ENCODE results near the gene FUNDC2. TPM values are rescaled to one million over a fixed set of nuclear protein-coding genes. Genes with fewer than 3 reads are reported as not detected.

The FUNDC2 gene, protein sequence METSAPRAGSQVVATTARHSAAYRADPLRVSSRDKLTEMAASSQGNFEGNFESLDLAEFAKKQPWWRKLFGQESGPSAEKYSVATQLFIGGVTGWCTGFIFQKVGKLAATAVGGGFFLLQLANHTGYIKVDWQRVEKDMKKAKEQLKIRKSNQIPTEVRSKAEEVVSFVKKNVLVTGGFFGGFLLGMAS
- total RNA-seq (10 to 100 TPM; 37.2 to 37.4 TPM), total RNA-seq (32.4 to 154 (median 48.1) reads per million in 172 experiments)
- polyA plus RNA-seq (2013, experiment 1 of 2), result 69.9 TPM
- polyA plus RNA-seq (2013, experiment 2 of 2), result 67.0 TPM

DNA sequence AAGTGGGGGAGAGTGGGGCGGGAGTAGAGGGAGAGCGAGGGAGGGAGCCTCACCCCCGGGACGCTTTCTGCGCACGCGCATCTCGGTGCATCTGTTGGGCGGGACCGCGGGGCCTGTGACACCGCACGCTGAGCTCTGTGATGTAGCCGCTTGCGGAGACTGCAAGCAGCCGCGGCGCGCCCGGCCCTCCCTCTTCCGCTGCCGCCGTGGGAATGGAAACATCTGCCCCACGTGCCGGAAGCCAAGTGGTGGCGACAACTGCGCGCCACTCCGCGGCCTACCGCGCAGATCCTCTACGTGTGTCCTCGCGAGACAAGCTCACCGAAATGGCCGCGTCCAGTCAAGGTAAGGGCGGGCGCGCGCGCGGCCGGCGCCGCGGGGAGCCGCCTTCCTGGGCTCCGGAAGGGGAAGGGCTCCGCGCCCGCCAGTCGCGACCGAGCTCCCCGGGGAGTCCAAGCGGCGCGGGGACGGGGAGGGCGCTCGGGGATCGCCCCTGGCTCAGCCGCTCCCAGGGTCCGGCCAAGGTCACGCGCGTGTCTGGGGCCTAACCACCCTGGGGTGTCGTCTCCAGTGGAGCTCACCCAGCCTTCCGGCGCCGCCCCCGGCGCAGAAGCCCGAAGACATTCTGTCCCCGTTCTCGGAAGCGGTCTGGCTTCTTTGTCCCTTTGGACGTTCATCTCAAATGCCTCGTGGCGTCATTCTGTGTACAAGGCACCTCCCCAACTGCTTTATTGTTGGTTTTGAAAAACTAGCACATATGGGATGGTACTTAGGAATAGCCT lies at the start of gene FUNDC2:
FUNDC2 (plus strand) TSS at position 118 of the 782 bp plus-strand sequence; CDS start at position 213, 95 bp downstream.
- no peaks in the 10 kb centered on the region for H3K27me3 ChIP-seq (ENCODE audit: control insufficient read depth in 1 of 2, insufficient read depth in 2 of 2, low read length in 2 of 2)
- ATAC-seq (ENCODE audit: poor library complexity) (peak; percentile 86), DNase-seq (peak; percentile 87 to 98 (median 92))
- no peaks in the 10 kb centered on the region for H3K9me3 ChIP-seq (ENCODE audit: control insufficient read depth in 1 of 2, insufficient read depth in 1 of 2, low read length in 2 of 2)
- Mint-ChIP-seq H3K4me3 (peak within 1 kb of the TSS; percentile 95), H3K36me3 (ENCODE audit: low read depth) (peaks cover 11% of the 10 kb centered on the region), H3K4me1 (ENCODE audit: low read depth) (peaks cover 42% of the 10 kb centered on the region), H3K27ac (peak within 1 kb of the TSS; percentile 98), H3K9me3 (no peaks in the 10 kb centered on the region), H3K27me3 (no peaks in the 10 kb centered on the region)
- TF ChIP-seq, protein P1, sequence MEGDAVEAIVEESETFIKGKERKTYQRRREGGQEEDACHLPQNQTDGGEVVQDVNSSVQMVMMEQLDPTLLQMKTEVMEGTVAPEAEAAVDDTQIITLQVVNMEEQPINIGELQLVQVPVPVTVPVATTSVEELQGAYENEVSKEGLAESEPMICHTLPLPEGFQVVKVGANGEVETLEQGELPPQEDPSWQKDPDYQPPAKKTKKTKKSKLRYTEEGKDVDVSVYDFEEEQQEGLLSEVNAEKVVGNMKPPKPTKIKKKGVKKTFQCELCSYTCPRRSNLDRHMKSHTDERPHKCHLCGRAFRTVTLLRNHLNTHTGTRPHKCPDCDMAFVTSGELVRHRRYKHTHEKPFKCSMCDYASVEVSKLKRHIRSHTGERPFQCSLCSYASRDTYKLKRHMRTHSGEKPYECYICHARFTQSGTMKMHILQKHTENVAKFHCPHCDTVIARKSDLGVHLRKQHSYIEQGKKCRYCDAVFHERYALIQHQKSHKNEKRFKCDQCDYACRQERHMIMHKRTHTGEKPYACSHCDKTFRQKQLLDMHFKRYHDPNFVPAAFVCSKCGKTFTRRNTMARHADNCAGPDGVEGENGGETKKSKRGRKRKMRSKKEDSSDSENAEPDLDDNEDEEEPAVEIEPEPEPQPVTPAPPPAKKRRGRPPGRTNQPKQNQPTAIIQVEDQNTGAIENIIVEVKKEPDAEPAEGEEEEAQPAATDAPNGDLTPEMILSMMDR (IDR thresholded peaks at IDR 0.05), result no peak
- CTCF ChIA-PET, result no interaction called here
- H3K4me3 ChIP-seq (ENCODE audit: low read length), result peak within 1 kb of the TSS; percentile 88
- H3K27ac ChIP-seq (ENCODE audit: low read depth in 1 of 2, low read length in 2 of 2), result peak within 1 kb of the TSS; percentile 88 to 94
- POLR2A ChIA-PET, result interaction anchor here (0.8 to 1.4 kb wide), 13 partner anchors 9 to 237 kb away, joined by 3 to 10 read pairs (median 4); partner anchors contain the start of genes BRCC3, RAB39B and VBP1
- H3K36me3 ChIP-seq (ENCODE audit: insufficient read depth, low read length), result no peaks in the 10 kb centered on the region
- peaks cover 8% of the 10 kb centered on the region for H3K4me1 ChIP-seq (ENCODE audit: insufficient read depth, low read length)
- intact Hi-C loops (cut with DNase I, micrococcal nuclease), result loop anchor here (1.0 to 2.0 kb wide), 3 partner anchors 44 to 46 kb away; partner anchors contain the start of genes BRCC3 (in 2 of the 2), CMC4 (in 2 of the 2) and MTCP1 (in 2 of the 2)

DNA sequence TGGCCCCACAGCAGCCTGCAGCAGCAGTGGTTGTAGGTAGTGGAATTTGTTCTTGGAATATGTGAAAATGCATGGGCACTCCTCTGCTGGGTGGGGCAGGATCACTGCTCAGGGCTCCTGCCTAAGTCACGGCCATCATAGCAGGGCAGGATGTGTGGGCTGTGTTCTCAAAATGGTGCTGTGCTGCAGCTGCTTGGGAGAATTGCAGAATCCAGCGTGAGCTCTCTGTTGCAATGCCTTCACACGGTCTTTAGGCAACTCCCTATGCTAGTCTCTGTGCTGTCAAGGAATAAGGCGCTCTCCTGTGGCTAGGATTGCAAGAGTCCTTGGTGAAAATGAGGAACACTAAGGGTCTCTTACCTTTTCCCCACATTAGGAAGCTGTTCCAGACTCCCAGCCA lies 47.0 kb upstream of the FUNDC2 start:
- POLR2A ChIA-PET, result interaction anchor here (0.8 kb wide), 1 partner anchor 47 kb away, joined by 4 read pairs; the partner anchor contains the start of gene FUNDC2
- Mint-ChIP-seq H3K9me3 (no peaks in the 10 kb centered on the region), H3K27me3 (no peaks in the 10 kb centered on the region), H3K4me3 (no peak overlapping the region), H3K4me1 (ENCODE audit: low read depth) (peaks cover 8% of the 10 kb centered on the region), H3K36me3 (ENCODE audit: low read depth) (no peaks in the 10 kb centered on the region), H3K27ac (no peak overlapping the region)
- DNase-seq (no peak), ATAC-seq (ENCODE audit: poor library complexity) (no peak)
- Histone ChIP-seq H3K4me1 (ENCODE audit: insufficient read depth, low read length) (peaks cover 7% of the 10 kb centered on the region), H3K36me3 (ENCODE audit: insufficient read depth, low read length) (no peaks in the 10 kb centered on the region), H3K27ac (ENCODE audit: low read depth in 1 of 2, low read length in 2 of 2) (no peak overlapping the region), H3K27me3 (ENCODE audit: control insufficient read depth in 1 of 2, insufficient read depth in 2 of 2, low read length in 2 of 2) (no peaks in the 10 kb centered on the region), H3K4me3 (ENCODE audit: low read length) (no peak overlapping the region), H3K9me3 (ENCODE audit: control insufficient read depth in 1 of 2, insufficient read depth in 1 of 2, low read length in 2 of 2) (no peaks in the 10 kb centered on the region)
- intact Hi-C loops (cut with DNase I, micrococcal nuclease), result loop anchor here (2.0 to 10.0 kb wide), 5 partner anchors 47 to 841 kb away; partner anchors contain the start of genes VBP1 (in 2 of the 2) and FUNDC2 (in 1 of the 2)
- CTCF ChIA-PET, result interaction anchor here (1.3 kb wide), 2 partner anchors 9 to 77 kb away, joined by 4 to 5 read pairs; no protein-coding TSS in a partner anchor
- TF ChIP-seq, protein P1 (IDR thresholded peaks at IDR 0.05), result no peak

Data from CD4-positive, alpha-beta T cell (primary cell).